ENCODE measurements around the gene CA4.
"Not testable (repeated sequence)": the region's sequence is repeated elsewhere in the genome, so short reads cannot be mapped to it uniquely, and the experiment has no call there.

The CA4 gene

GRCh38 chr17:60178180-60178579, 28.4 kb downstream of the CA4 start:
- not testable (repeated sequence) for DNase-seq

DNA sequence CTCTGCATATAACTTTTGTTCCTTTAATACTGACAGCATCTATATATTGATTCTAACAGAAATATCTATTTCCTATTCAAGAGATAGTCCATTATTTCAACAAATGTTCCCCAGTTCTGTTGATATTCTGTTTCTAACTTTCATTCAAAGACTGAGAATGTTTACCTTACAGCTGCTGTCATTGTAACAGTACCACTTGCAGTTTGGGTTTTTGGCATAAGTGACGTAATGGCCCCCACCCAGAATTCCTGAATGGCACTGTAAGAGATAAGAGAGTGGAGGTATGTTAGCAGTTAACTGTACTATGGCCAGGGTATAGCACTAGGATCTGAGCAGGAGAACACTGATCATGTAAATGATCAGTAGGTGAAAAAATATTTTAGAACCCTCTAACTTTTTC, 30.6 kb downstream of the CA4 start:
- not testable (repeated sequence) for DNase-seq

- not testable (repeated sequence) for DNase-seq
These were observed 36.6 kb downstream of the CA4 start for GRCh38 chr17:60186372-60186771.

DNA sequence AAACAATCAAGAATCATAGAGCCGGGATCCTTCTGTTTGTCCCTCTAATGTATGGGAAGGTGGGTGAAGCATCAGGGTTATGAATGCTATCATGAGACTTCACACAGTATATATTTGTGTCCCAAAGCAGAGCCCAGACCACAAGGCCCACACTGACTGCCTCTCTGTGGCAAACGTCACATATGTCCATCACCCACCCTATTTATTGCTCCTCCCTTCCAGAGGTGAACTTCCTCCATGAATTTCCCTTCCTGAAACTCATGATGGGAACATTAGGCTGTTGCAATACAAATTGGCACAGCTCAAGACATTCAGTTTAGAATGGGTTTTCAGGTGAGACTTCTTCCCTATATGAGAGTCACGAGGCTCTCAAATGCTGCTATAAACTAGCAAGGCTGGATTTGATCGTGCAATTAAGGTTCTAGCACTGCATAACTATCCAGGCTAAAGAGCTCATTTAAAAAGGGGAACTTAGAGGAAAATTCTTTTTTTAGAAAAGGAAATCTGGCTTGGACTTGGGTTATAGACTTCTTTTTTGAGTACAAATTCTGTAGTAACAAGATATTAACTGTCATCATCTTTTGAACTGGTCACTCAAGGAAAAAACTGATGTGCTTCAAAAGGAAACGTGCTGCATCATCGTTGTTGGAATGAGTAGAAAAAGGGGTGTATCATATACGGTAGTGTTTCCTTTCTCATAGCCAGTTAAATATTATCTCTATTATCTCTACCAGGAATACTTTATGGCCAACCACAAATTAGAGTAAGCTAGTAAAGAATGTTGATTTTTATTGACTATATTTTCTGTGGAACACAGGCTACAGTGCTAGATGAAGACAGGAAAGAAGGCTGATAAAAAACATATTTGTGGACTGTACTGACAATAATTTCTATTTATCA, 37.3 kb downstream of the CA4 start:
- not testable (repeated sequence) for DNase-seq

DNA sequence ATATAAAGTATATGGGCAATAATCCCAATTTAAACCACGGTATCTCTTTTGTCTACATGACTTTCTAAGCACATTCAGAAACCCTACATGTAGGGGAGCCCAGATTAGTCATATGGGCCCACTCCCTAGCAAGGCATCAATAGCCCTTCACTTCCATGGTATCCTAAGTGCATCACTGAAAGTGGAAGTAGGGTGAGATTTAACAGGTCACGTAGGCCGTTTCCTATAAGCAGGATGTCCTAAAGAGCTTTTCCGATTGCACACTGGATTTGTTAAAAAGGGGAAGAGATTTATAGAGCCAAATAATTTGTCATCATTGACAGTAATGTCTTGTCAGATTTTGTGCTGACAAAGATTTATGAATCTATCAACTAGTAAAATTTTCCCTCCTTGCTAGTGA, 39.0 kb downstream of the CA4 start:
- no peak for DNase-seq

- not testable (repeated sequence) for DNase-seq
These were observed 40.3 kb downstream of the CA4 start for GRCh38 chr17:60190032-60190431.

DNA sequence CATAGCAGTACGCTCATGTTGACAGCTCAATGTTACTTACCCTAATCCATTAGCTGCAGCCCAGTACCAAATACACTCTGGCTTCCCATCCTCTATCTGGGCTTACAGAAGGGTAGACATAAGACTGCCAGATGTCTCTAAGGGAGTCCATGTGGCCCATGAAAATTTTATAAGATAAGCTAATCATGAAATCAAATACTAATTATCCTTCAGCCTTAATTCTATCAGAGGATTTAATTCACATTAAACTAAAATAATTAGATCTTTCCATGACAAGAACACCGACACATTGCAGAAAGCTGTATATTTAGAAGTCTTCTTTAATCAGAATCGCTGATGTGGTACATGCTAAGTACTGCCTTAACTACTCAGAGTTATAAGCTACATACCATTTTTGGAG, 43.3 kb downstream of the CA4 start:
- not testable (repeated sequence) for DNase-seq

DNA sequence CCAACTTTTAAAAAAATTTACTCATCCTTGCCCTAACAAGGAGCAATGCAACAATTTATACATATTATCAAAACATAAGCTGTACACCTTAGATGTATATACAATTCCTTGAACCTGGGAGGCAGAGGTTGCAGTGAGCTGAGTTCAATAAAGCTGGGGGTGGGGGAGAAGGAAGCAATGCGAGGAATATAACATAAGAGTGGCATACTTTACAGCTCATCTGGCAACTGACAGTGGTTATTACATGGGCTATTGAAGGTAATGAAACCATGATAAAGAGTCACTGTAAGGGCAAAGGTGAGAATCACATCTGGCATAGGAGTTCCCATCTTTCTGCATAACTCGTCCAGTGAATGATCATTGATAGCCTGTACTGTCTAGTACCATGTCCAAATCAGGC, 43.7 kb downstream of the CA4 start:
- no peak for DNase-seq

DNA sequence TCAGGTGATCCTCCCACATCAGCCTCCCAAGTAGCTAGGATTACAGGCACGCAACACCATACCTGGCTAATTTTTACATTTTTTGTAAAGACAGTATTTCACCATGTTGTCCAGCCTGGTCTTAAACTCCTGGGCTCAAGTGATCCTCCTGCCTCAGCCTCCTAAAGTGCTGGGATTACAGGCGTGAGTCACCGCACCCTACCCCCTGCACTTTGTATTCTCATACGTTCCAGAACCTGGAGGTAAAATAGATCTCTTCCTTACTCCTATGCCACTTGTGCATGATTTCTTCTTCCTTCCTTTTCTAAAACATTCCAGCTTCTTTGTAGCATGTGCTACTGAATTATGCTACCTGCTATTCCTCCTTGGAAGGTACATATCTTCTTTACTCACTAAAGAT, 44.4 kb downstream of the CA4 start:
- DNase-seq, result not testable (repeated sequence)

GRCh38 chr17:60198630-60199029, 48.9 kb downstream of the CA4 start:
- not testable (repeated sequence) for DNase-seq

- not testable (repeated sequence) for DNase-seq
These were observed 56.0 kb downstream of the CA4 start for GRCh38 chr17:60205782-60206181.

GRCh38 chr17:60208302-60208701, 58.5 kb downstream of the CA4 start:
- not testable (repeated sequence) for DNase-seq

All from NCI-H1694 treated with DMSO at 0.1 percent for 48 hours (cell line).